Muscle layer of duodenum (tissue), 2 donors: ENCODE results near the gene ST3GAL4.
"Not testable (repeated sequence)": the region's sequence is repeated elsewhere in the genome, so short reads cannot be mapped to it uniquely, and the experiment has no call there.

Experiments
- H3K27ac ChIP-seq: one replicate; pipeline ENCODE4 v1.7.0; 2013; ENCODE audit warnings: mild to moderate bottlenecking, low read length
- H3K27me3 ChIP-seq: one replicate; pipeline ENCODE4 v1.7.0; 2013; ENCODE audit warnings: low read depth, mild to moderate bottlenecking, control low read depth, low read length
- H3K36me3 ChIP-seq, 2 donors: one replicate each; pipeline ENCODE4 v1.7.0; 2013; ENCODE audit warnings: low read length in 2 of 2, control low read depth in 1 of 2, mild to moderate bottlenecking in 1 of 2; ENCODE audit not compliant: insufficient read depth in 2 of 2, control insufficient read depth in 1 of 2
- H3K4me1 ChIP-seq, 2 donors: one replicate each; pipeline ENCODE4 v1.7.0; 2013; ENCODE audit warnings: low read length in 2 of 2, mild to moderate bottlenecking in 2 of 2, control low read depth in 1 of 2, moderate library complexity in 1 of 2; ENCODE audit not compliant: insufficient read depth in 2 of 2, control insufficient read depth in 1 of 2
- H3K4me3 ChIP-seq, 2 donors: one replicate each; pipeline ENCODE4 v1.7.0; 2013; ENCODE audit warnings: low read length in 2 of 2, low read depth in 1 of 2, mild to moderate bottlenecking in 1 of 2
- H3K9me3 ChIP-seq, 2 donors: one replicate each; pipeline ENCODE4 v1.7.0; 2013; ENCODE audit warnings: low read length in 2 of 2, control low read depth in 1 of 2, mild to moderate bottlenecking in 1 of 2; ENCODE audit not compliant: control insufficient read depth in 1 of 2
- donor health status: healthy.

ST3GAL4 gene

DNA sequence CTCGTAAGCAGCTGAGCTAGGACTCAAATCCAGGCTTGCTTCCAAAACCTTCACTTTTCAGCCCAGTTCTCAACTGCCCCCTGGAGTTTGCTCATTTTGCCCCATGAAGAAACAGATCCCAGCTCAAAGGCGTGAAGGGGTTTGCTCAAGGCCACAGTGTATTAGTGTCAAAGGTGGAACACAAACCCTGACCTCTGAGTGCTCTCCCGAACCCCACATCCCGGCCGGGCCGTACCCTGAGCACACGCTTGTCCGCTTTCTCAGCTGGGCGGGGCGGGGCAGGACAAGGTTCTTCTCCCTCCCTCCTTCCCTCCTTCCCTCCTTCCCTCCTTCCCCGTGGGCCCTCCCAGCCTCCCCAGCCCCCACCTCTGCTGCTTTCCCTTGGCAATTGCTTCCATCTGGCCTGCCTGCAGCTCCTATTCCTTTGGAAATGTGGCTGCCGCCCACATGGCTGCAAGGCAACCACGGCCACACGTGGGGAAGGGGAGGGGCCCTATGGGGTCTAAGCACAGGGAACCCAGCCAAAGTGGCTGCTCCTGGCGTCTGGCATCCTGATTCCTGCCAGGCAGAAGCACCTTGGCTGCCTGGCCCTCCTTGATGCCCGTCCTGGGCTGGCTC is 4.1 kb downstream of the ST3GAL4 start:
- H3K27ac ChIP-seq, result no peak overlapping the region
- peak overlapping the region in 1 of 2 donors; percentile 25 for H3K4me3 ChIP-seq
- no peaks in the 10 kb centered on the region for H3K9me3 ChIP-seq
- H3K4me1 ChIP-seq, result peaks cover 9 to 42% of the 10 kb centered on the region in 2 donors
- H3K27me3 ChIP-seq, result no peaks in the 10 kb centered on the region
- peaks cover 0 to 3% of the 10 kb centered on the region in 2 donors for H3K36me3 ChIP-seq

DNA sequence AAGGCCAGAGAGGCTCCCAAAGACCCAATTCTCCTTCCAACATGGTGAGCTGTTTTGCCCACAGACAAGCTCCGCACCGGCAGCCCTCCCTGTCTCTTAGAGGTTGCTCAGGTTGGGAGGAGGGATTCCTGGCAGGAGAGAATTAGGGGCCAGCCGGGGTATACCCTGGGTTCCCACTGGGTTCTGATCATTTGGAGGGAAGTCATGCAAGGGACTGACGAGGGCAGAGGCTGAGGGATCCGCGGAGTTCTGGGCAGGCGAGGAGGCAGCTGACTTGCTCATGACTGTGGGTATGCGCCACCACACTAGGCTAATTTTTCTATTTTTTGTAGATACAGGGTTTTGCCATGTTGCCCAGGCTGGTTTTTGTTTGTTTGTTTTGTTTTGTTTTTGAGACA is 4.6 kb downstream of the ST3GAL4 start:
- no peaks in the 10 kb centered on the region for H3K9me3 ChIP-seq
- peak overlapping the region in 1 of 2 donors; percentile 25 for H3K4me3 ChIP-seq
- H3K27ac ChIP-seq, result no peak overlapping the region
- H3K27me3 ChIP-seq, result no peaks in the 10 kb centered on the region
- peaks cover 6 to 37% of the 10 kb centered on the region in 2 donors for H3K4me1 ChIP-seq
- peaks cover 0 to 3% of the 10 kb centered on the region in 2 donors for H3K36me3 ChIP-seq

DNA sequence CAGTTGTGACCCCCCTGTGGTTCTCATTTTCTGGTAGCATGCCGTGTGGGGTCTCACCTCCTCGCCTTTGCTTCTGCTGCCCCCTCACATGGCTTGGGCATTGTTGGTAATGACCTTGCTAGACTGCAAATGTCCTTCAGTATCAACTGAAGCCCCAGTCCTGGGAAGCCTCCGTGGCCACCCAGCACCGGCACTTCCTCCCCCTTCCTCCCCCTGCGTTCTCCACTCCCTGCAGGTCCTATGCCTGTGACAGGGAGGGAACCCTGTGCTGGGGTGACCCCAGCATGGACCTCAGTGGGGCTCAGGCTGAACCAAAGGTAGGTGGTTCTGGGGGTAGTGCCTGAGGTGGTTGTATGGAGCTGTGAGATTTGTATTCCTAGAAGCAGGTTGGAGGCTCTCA is 5.9 kb downstream of the ST3GAL4 start:
- Histone ChIP-seq H3K4me1 (peaks cover 6 to 39% of the 10 kb centered on the region in 2 donors), H3K27me3 (no peaks in the 10 kb centered on the region), H3K4me3 (no peak overlapping the region), H3K36me3 (peaks cover 0 to 3% of the 10 kb centered on the region in 2 donors), H3K9me3 (no peaks in the 10 kb centered on the region), H3K27ac (no peak overlapping the region)

DNA sequence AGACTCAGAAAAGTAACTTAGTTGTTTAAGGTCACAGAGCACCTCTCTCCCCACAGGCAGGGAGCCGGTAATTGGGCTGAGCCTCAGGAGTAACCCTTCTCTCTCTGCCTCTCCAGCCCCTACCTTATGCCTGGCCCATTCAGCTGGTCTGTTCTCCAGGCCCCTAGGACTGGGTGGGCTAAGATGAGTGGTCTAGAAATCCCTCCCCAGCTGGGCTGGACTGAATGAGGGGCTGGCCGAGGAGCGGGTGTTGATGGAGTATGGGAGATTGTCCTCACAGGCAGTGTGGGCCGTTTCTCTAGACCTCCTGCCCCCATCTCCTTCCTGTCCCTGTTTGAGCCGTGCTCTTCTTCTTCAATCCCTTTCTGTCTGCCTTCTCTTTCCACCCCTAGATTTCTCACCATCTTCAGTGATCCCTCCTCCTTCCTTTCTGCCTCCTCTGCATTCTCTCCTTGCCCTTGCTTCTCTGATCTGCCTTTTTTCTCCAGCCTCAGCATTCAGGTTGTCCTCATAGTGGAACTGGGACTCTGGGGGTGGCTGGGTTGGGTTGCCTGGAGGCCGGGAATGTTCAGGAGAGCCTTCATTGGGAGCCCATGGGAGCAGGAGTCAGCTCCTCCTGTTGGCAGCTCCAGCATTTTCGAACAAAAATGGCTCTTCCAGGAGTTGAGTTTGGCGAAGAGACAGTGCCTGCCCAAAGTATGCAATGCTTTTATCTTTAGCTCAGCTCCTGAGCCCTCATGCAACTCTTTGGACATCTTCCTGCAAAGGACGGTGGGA is 7.6 kb downstream of the ST3GAL4 start:
- Histone ChIP-seq H3K36me3 (peaks cover 0 to 3% of the 10 kb centered on the region in 2 donors), H3K9me3 (no peaks in the 10 kb centered on the region), H3K4me1 (peaks cover 6 to 32% of the 10 kb centered on the region in 2 donors), H3K27me3 (no peaks in the 10 kb centered on the region), H3K4me3 (no peak overlapping the region), H3K27ac (no peak overlapping the region)

- H3K27me3 ChIP-seq, result no peaks in the 10 kb centered on the region
- H3K9me3 ChIP-seq, result no peaks in the 10 kb centered on the region
- H3K4me3 ChIP-seq, result no peak overlapping the region
- peaks cover 0 to 3% of the 10 kb centered on the region in 2 donors for H3K36me3 ChIP-seq
- peaks cover 6 to 25% of the 10 kb centered on the region in 2 donors for H3K4me1 ChIP-seq
- H3K27ac ChIP-seq, result no peak overlapping the region
These were observed 8.3 kb downstream of the ST3GAL4 start for GRCh38 chr11:126363706-126364248.

GRCh38 chr11:126364735-126365134 is 9.2 kb downstream of the ST3GAL4 start:
- H3K27ac ChIP-seq, H3K4me3 ChIP-seq, H3K27me3 ChIP-seq, H3K9me3 ChIP-seq, H3K36me3 ChIP-seq: not testable (repeated sequence)
- peaks cover 0 to 16% of the 10 kb centered on the region in 2 donors for H3K4me1 ChIP-seq

DNA sequence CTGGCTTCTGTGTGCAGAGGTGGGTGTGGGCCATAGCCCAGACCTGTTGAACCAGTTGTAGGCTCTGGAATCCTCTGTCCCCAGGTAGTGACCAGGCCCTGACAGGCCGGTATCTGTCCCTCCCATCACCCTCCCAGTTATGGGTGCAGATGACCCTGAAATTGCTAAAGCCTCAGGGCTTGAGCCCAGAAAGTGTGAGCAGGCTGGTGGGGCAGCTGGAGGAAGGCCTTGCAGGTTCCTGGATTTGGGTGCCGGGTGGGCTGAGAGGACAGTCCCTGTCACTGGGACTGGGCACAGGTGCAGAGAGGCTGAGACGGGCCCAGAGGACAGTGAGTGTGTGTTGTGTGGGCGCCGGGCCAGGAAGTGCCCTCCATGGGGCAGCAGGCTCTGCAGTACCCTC is 10.0 kb downstream of the ST3GAL4 start:
- not testable (repeated sequence) for H3K27ac ChIP-seq, H3K9me3 ChIP-seq, H3K36me3 ChIP-seq, H3K4me3 ChIP-seq, H3K27me3 ChIP-seq
- H3K4me1 ChIP-seq, result peaks cover 0 to 12% of the 10 kb centered on the region in 2 donors

DNA sequence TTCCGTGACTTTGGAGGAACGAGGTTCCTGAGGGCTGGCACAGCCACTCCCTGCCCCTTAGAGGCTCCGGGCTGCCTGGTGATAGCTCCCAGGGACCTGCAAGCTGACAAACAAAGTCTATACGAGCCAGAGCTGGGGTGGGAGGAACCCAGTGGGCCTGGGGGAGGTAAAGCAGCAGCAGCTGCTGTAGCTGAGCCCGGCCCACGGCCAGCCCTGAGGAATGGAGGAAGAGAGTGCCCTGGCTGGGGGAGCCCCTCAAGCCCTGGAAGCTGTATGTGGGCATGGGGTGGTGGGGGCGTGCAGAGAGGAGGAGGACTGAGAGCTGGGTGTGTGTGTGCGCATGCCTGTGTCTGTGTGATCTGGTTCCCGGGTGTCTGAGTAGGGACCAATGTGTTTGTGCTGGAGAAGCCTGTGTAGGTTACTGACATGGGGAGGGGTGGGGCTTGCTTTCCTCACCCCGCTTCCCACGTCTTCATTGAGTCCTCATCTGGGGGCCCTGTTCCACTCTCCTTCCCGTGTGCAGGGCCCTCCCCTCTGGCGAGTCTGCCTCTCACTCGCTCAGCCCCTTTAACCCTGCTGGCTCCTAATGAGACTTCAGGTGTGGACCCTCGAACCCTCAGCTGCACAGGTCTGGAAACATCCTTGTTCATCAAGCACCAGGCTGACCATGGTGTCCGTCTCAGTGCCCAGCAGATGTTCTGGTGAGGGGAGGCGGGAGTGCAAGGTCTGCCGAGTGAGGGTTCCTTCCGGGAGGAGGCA is 10.8 kb downstream of the ST3GAL4 start:
- H3K4me3 ChIP-seq, result no peak overlapping the region
- H3K9me3 ChIP-seq, result no peaks in the 10 kb centered on the region
- no peak overlapping the region for H3K27ac ChIP-seq
- H3K4me1 ChIP-seq, result peaks cover 0 to 12% of the 10 kb centered on the region in 2 donors
- peaks cover 0 to 3% of the 10 kb centered on the region in 2 donors for H3K36me3 ChIP-seq
- H3K27me3 ChIP-seq, result no peaks in the 10 kb centered on the region

GRCh38 chr11:126366823-126367654 is 11.6 kb downstream of the ST3GAL4 start:
- not testable (repeated sequence) for H3K9me3 ChIP-seq, H3K36me3 ChIP-seq, H3K27ac ChIP-seq, H3K4me3 ChIP-seq, H3K27me3 ChIP-seq
- peaks cover 0 to 12% of the 10 kb centered on the region in 2 donors for H3K4me1 ChIP-seq

DNA sequence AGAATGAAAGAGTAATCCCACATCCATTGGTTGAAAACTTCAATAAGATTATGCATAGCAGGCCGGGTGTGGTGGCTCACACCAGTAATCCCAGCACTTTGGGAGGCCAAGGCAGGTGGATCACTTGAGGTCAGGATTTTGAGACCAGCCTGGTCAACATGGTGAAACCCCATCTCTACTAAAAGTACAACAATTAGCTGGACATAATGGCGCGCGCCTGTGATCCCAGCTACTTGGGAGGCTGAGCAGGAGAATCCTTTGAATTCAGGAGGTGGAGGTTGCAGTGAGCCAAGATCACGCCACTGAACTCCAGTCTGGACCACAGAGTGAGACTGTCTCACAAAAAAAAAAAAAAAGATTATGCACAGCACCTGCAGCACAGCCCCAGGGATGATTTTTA is 12.3 kb downstream of the ST3GAL4 start:
- not testable (repeated sequence) for H3K4me1 ChIP-seq, H3K27ac ChIP-seq, H3K9me3 ChIP-seq, H3K36me3 ChIP-seq, H3K27me3 ChIP-seq, H3K4me3 ChIP-seq
